ENCODE measurements around the gene VCL.

GRCh38 chr10:74086317-74086716 is 88.4 kb downstream of the VCL start:
- TF ChIP-seq TAF1 (conservative IDR thresholded peaks at IDR 0.05) (no peak), CTCF (IDR thresholded peaks at IDR 0.05; ENCODE audit: low read depth, low read length, missing input control) (no peak), FOXA1 (IDR thresholded peaks at IDR 0.05) (no peak), SP1 (IDR thresholded peaks at IDR 0.05) (no peak), RAD21 (IDR thresholded peaks at IDR 0.05) (no peak), JUND (IDR thresholded peaks at IDR 0.05) (no peak), YY1 (IDR thresholded peaks at IDR 0.05) (no peak), ATF3 (IDR thresholded peaks at IDR 0.05) (no peak), GABPA (IDR thresholded peaks at IDR 0.05 in 1 of 2, conservative IDR thresholded peaks at IDR 0.05 in 1 of 2) (no peak), EGR1 (IDR thresholded peaks at IDR 0.05; ENCODE audit: low read depth in 2 of 2) (no peak), HNF4G (IDR thresholded peaks at IDR 0.05) (no peak), NR2F2 (IDR thresholded peaks at IDR 0.05) (no peak)
- TF ChIP-seq, protein P1, sequence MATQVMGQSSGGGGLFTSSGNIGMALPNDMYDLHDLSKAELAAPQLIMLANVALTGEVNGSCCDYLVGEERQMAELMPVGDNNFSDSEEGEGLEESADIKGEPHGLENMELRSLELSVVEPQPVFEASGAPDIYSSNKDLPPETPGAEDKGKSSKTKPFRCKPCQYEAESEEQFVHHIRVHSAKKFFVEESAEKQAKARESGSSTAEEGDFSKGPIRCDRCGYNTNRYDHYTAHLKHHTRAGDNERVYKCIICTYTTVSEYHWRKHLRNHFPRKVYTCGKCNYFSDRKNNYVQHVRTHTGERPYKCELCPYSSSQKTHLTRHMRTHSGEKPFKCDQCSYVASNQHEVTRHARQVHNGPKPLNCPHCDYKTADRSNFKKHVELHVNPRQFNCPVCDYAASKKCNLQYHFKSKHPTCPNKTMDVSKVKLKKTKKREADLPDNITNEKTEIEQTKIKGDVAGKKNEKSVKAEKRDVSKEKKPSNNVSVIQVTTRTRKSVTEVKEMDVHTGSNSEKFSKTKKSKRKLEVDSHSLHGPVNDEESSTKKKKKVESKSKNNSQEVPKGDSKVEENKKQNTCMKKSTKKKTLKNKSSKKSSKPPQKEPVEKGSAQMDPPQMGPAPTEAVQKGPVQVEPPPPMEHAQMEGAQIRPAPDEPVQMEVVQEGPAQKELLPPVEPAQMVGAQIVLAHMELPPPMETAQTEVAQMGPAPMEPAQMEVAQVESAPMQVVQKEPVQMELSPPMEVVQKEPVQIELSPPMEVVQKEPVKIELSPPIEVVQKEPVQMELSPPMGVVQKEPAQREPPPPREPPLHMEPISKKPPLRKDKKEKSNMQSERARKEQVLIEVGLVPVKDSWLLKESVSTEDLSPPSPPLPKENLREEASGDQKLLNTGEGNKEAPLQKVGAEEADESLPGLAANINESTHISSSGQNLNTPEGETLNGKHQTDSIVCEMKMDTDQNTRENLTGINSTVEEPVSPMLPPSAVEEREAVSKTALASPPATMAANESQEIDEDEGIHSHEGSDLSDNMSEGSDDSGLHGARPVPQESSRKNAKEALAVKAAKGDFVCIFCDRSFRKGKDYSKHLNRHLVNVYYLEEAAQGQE (IDR thresholded peaks at IDR 0.05), result no peak
- TF ChIP-seq, protein P2, sequence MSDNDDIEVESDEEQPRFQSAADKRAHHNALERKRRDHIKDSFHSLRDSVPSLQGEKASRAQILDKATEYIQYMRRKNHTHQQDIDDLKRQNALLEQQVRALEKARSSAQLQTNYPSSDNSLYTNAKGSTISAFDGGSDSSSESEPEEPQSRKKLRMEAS (IDR thresholded peaks at IDR 0.05), result no peak
